Measurements from ENCODE around the gene MRPL34. TPM values are rescaled to one million over a fixed set of nuclear protein-coding genes. Genes with fewer than 3 reads are reported as not detected.

MRPL34 gene
- total and polyA plus RNA-seq, 7 donors: 105 to 558 (median 217) TPM

GRCh38 chr19:17335575-17335974 lies 29.9 kb downstream of the MRPL34 start:
- WGBS, 3 donors: 66 to 69% (median 66%) methylated on average over 10 of the region's 10 CpGs
- H3K4me1 ChIP-seq: peaks cover 24% of the 10 kb centered on the region
- ATAC-seq: no peak
- DNase-seq: no peak
- H3K36me3 ChIP-seq (ENCODE audit: insufficient read depth in 1 of 2, low read depth in 1 of 2): peaks cover 0 to 25% of the 10 kb centered on the region in 2 donors
- intact Hi-C loops (cut with DNase I): no loop called here
- no peak for TF ChIP-seq CTCF (IDR thresholded peaks at IDR 0.05)
- no peaks in the 10 kb centered on the region for H3K9me3 ChIP-seq
- H3K27ac ChIP-seq: peak overlapping the region; percentile 83
- peak overlapping the region; percentile 87 for H3K4me3 ChIP-seq
- H3K27me3 ChIP-seq (ENCODE audit: insufficient read depth in 3 of 3, low read length in 2 of 3): no peaks in the 10 kb centered on the region

GRCh38 chr19:17336872-17337674 lies 31.4 kb downstream of the MRPL34 start, which contains the start of gene GTPBP3:
GTPBP3 (plus strand) TSS chr19:17337553; CDS start chr19:17337612, 59 bp downstream.
- H3K4me1 ChIP-seq: peaks cover 24% of the 10 kb centered on the region
- 0% methylated on average over 41 of the region's 41 CpGs for WGBS, 3 donors

GRCh38 chr19:17337675-17338432 lies 32.2 kb downstream of the MRPL34 start:
- ATAC-seq (no peak), DNase-seq (no peak)
- H3K4me1 ChIP-seq: peaks cover 24% of the 10 kb centered on the region
- peak overlapping the region; percentile 83 for H3K27ac ChIP-seq
- WGBS, 3 donors: 7 to 10% (median 7%) methylated on average over 44 to 50 of the region's 50 CpGs
- intact Hi-C loops (cut with DNase I): no loop called here
- peaks cover 0 to 27% of the 10 kb centered on the region in 2 donors for H3K36me3 ChIP-seq (ENCODE audit: insufficient read depth in 1 of 2, low read depth in 1 of 2)
- H3K9me3 ChIP-seq: no peaks in the 10 kb centered on the region
- TF ChIP-seq CTCF (IDR thresholded peaks at IDR 0.05): no peak
- H3K27me3 ChIP-seq (ENCODE audit: insufficient read depth in 3 of 3, low read length in 2 of 3): no peaks in the 10 kb centered on the region
- H3K4me3 ChIP-seq: peak overlapping the region; percentile 75

More at GRCh38 chr19:17336872-17337674, 31.4 kb downstream of the MRPL34 start, which contains the start of gene GTPBP3:
- peak; percentile 89 to 94 (median 91) for ATAC-seq
- Histone ChIP-seq H3K9me3 (no peaks in the 10 kb centered on the region), H3K27ac (peak within 1 kb of the TSS; percentile 83), H3K36me3 (ENCODE audit: insufficient read depth in 1 of 2, low read depth in 1 of 2) (peaks cover 0 to 29% of the 10 kb centered on the region in 2 donors), H3K4me3 (peak within 1 kb of the TSS; percentile 75), H3K27me3 (ENCODE audit: insufficient read depth in 3 of 3, low read length in 2 of 3) (no peaks in the 10 kb centered on the region)
- no peak for TF ChIP-seq CTCF (IDR thresholded peaks at IDR 0.05)
- peak; percentile 96 to 97 for DNase-seq
- intact Hi-C loops (cut with DNase I): no loop called here

GRCh38 chr19:17338433-17339078 lies 32.9 kb downstream of the MRPL34 start:
- no peak for TF ChIP-seq CTCF (IDR thresholded peaks at IDR 0.05)
- ATAC-seq: no peak
- WGBS, 3 donors: 88 to 89% (median 88%) methylated on average over 23 to 30 of the region's 30 CpGs
- H3K27me3 ChIP-seq (ENCODE audit: insufficient read depth in 3 of 3, low read length in 2 of 3): no peaks in the 10 kb centered on the region
- peaks cover 23% of the 10 kb centered on the region for H3K4me1 ChIP-seq
- intact Hi-C loops (cut with DNase I): no loop called here
- DNase-seq: no peak
- peaks cover 0 to 24% of the 10 kb centered on the region in 2 donors for H3K36me3 ChIP-seq (ENCODE audit: insufficient read depth in 1 of 2, low read depth in 1 of 2)
- no peaks in the 10 kb centered on the region for H3K9me3 ChIP-seq
- H3K27ac ChIP-seq: no peak overlapping the region
- peak overlapping the region; percentile 75 for H3K4me3 ChIP-seq
